ENCODE measurements around the gene DNAJC5.
"Not testable (repeated sequence)": the region's sequence is repeated elsewhere in the genome, so short reads cannot be mapped to it uniquely, and the experiment has no call there.

The DNAJC5 gene

DNA sequence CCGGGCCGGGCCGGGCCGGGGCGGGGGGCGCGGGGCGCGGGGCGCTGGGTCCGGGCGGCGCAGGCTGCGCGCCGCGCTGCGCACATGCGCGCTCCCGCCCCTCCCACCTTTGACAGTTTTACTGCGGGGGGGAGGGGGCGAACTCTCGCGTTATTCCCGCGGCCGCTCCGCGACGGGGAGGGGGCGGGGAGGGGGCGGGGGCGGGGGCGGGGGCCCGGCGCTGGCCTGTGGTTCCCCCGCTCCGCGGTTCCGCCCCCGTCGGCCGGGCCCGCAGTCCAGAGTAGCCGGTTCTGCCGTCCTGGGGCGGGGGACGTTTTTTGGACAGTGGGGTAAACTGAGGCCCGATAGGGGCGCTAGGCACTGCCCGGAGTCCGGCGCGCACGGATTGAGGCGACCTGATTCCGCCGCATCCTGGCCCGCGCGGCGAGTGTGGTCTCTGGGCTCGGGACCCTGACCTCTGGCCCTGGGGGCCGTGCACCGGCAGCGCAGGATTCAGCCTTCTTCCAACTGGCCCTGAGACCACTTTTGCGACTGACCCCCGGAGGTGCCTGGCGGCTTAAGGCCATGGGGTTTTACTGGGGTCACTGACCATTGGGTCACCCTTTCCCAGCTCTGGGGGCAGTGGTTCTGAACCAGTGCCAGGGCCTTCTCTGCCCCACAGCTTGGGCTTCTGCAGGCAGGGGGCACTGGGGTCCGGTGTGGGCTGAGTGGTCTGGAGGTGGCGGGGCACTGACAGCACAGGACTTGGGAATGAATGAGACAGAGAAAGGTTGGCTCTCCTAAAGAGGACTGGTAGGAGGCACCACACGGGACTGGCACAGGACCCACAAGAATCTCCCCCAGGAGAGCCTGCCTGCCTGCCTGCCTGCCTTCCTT lies 75.2 kb downstream of the DNAJC5 start, which contains the start of gene ZNF512B:
TSS of gene ZNF512B (minus strand) at position 93 of the 876 bp plus-strand sequence. CDS start 1,980 bp downstream, outside the sequence.
- DNase-seq = peak; percentile 76

GRCh38 chr20:63970714-63971431 lies 75.9 kb downstream of the DNAJC5 start:
- no peak for DNase-seq

- not testable (repeated sequence) for DNase-seq
Measured at GRCh38 chr20:63971960-63972311, 77.0 kb downstream of the DNAJC5 start.

- DNase-seq = no peak
Measured at GRCh38 chr20:63972312-63973159, 77.6 kb downstream of the DNAJC5 start.

DNA sequence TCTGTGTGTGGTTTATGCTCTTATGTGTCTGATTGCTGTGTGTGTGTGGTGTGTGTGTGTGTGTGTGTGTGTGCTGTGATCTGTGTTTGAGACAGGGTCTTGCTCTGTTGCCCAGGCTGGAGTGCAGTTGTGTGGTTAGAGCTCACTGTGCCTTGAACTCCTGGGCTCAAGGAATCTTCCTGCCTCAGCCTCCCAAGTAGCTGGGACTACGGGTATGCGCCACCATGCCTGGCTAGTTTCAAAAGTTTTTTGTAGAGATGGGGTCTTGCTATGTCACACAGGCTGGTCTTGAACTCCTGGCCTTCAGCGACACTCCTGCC lies 78.2 kb downstream of the DNAJC5 start:
- DNase-seq = no peak

- peak; percentile 79 for DNase-seq
Measured at GRCh38 chr20:63973636-63974401, 78.9 kb downstream of the DNAJC5 start.

DNA sequence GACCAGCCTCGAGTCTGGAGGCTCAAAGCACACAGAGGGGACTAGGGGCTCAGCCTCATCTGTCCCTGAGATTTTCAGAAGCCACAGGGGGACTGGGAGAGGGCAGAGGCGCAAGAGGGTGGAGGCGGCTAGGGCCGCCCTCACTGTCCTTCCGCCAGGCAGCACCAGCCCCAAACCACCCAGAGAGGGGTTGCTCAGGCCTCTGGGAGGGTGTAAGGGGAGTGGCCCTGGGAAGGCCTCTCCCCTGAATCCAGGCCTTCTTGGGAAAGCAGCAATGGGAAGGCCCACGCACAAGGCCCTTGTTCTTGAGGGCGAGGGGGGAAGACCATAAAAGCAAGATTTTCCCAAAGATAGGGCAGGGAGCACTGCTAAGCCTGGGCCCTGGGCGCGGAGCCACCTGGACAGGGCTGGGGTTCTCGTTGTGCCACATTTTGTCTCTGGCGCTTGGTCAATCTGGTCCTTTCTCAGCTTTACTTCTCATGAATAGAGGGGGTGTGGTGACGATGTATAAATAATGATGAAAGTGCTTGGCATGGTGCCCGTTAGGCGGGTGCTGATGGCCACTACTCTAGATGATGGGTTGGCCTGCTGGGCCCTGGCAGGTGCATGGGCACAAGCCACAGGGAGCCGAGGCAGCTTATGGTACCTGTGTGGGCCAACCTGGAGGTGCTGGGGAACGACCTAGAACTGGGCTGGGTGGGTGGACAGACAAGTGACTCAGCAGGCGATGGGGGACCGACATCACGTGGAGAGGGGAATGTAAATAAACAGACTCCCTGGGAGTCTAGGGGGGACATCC lies 79.7 kb downstream of the DNAJC5 start:
- DNase-seq = no peak

DNA sequence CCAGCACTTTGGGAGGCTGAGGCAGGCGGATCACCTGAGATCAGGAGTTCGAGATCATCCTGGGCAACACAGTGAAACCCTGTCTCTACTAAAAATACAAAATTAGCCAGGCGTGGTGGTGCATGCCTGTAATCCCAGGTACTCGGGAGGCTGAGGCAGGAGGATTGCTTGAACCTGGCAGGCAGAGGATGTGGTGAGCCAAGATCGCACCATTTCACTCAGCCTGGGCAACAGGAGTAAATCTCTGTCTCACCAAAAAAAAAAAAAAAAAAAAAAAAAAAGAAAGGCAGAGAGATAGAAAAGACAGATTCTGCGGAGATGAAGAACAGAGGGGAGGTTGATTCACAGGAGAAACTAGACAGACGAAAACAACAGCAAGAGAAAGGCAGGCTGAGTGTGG lies 81.6 kb downstream of the DNAJC5 start:
- peak; percentile 44 for DNase-seq

DNA sequence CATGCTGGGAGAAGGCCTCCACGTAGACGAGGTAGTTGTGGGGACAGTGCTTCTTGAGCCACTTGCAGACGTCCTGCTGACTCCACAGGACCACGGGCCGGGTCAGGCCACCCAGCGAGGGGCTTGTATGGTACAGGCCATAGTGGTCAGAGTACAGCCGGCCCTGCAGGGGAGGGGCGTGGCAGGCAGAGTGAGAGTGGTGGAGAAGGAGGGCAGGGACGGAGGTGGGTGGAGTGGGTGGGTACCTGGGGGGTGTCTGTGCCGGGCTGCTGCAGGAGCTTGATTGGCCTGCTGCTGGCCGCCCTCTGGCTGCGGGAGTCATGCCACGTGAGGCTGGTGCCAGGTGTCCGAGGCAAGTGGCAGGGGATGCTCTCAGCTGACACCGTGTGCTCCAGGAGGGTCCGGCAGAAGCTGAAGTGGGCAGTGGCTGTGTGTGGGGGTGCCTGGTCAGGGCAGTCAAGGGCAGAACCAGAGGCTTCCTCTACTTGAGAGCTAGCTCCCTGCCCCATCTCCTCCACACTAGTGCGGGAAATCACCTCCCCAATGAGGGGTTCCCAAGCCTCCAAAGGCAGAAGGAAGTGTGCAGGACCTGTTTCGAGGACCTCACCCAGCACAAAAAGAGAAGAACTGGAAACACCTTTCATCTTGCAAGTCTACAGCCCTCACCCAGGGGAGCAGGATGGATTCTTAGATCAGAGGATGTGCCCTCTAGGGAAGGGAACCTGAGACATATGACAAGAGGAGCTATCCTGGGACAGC lies 82.2 kb downstream of the DNAJC5 start:
- no peak for DNase-seq

DNA sequence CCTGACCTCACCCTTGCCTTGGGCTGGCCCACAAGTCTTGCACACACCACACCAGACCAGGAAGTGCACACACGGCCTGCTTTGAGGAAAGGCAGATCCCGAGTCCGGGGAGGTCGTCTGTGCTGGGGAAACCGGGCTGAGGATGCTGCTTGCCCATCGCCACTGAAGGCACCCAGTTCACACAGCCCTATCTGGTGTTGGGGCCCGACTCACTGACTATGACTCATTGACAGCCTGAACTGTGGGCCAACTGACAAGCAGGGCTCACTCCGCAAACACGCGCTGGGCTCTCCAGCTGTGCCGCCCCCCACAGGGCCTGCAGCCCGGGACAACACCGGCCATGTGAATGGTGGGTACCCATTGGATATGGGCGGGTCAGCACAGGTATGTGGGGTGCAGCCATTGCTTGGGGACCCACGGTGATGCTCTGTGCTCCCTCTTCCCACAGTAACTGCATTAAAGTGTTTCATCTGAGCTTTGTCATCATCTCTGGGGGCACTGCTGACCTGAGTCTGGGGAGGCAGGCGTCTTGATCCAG lies 82.9 kb downstream of the DNAJC5 start:
- peak; percentile 89 for DNase-seq

GRCh38 chr20:63978319-63979228 lies 83.6 kb downstream of the DNAJC5 start:
- DNase-seq = peak; percentile 84

- no peak for DNase-seq
Measured at GRCh38 chr20:63979229-63979556, 84.3 kb downstream of the DNAJC5 start.

DNA sequence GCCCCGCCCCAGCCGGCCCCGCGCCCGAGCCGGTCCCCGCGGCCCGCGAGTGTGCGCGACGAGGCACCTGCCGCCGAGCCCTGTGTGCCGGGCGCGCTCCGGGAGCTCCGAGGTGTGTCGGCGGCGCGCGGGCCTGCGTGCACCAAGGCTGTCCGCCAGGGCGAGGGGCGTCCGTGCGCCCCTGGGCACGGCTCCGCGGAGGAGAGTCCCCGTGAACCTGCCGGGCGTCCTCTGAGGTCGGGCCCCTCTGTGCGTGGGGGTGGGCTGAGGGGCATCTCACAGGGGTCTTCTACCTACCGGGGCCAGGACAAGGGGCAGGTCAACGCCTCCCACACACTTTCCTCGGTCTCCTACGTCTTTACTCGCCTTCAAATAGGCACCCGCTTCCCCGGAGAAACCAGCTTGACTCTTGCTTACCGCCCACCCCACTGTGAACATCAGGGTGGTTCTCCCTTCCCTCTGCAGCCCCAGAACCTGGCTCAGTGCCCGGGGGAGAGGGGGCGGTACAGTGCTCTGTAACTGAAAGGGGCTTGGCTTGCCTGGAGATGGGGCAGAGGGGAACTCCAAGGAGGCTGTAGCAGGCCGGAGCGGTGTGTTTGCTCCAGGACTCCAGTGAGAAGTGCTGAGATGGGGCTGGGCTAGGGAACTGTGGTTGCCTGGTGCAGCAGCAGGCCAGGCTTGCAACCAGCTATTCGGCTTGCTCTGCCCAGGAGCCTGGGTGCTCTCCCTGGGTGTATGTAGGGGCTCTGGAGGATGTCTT lies 84.8 kb downstream of the DNAJC5 start, which contains the start of gene SAMD10:
TSS of gene SAMD10 (minus strand) at position 86 of the 760 bp plus-strand sequence. CDS start 175 bp downstream, outside the sequence.
- peak; percentile 78 for DNase-seq

DNA sequence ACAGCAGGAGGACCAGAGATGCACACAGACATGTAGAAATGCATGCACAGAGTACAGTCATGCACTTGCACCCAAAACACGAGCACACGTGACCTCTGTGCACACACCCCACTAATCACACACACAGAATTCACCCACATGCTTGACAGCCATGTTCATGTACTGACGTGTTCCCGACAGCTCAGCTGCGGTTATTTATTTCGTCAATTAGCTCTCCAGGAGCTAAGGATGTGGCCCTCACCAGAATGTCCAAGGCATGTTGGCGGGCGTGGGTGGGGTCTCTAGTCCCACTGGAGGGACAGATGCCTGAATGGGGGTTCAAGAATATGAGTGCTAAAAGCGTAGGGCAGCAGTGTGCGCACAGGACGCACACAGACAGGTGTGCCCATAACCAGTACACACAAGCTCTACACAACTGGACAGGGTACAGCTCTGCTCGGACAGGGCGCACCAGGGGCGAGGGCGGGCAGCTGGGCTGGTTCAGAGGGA lies 85.4 kb downstream of the DNAJC5 start:
- DNase-seq = peak; percentile 60

GRCh38 chr20:63980806-63981728 lies 86.1 kb downstream of the DNAJC5 start, which contains the start of gene PRPF6:
Gene PRPF6, plus strand, starts transcription at chr20:63981132. Its CDS starts 114 bp downstream, at chr20:63981246.
- DNase-seq = peak; percentile 97

GRCh38 chr20:63982937-63983336 lies 88.0 kb downstream of the DNAJC5 start:
- no peak for DNase-seq
